PC-9 (cell line): Measurements from ENCODE around the gene CDC14B. TPM values are rescaled to one million over a fixed set of nuclear protein-coding genes. Genes with fewer than 3 reads are reported as not detected.

ENCODE experiments used
- BruUV-seq: library from RNA; stranded (reverse); fragments of 400-500 nt; replicated peaks from 2 replicates; lab custom pipeline; 2021; lab: Mats Ljungman, UMichigan
- CTCF ChIA-PET: fragments of 300-600 bp; sonication (Branson Sonifier 250); formaldehyde crosslinking; loops from one replicate; lab custom pipeline; 2022; ENCODE audit warnings: antibody characterized with exemption; lab: Charles Lee
- POLR2A ChIA-PET: fragments of 300-600 bp; sonication (Branson Sonifier 250); formaldehyde crosslinking; loops from one replicate; lab custom pipeline; 2022; ENCODE audit warnings: antibody characterized with exemption; ENCODE audit not compliant: unreplicated experiment; lab: Charles Lee
- DNase-seq, 2 experiments: peaks; one replicate each; pipeline versions ENCODE4 v3.0.0 to v3.0.0-alpha.2; 2015 to 2022; ENCODE audit warnings: mixed read lengths in 1 of 2
- H2AFZ ChIP-seq: fragments of 200-600 bp; sonication (generic); 2 replicates; pipeline ENCODE4 v1.8.1; 2017; ENCODE audit warnings: antibody characterized with exemption
- H3F3A ChIP-seq: fragments of 200-600 bp; sonication (generic); 2 replicates; pipeline ENCODE4 v1.8.1; 2017; ENCODE audit warnings: antibody characterized with exemption, mild to moderate bottlenecking, low read depth; ENCODE audit not compliant: insufficient read depth
- H3K27ac ChIP-seq: fragments of 200-600 bp; sonication (generic); 2 replicates; pipeline ENCODE4 v1.6.1; 2016; ENCODE audit warnings: mixed run types
- H3K27me3 ChIP-seq: fragments of 200-600 bp; sonication (generic); 2 replicates; pipeline ENCODE4 v1.6.1; 2016; ENCODE audit warnings: low read depth, mixed run types; ENCODE audit not compliant: insufficient read depth
- H3K36me3 ChIP-seq: fragments of 200-600 bp; sonication (generic); 2 replicates; pipeline ENCODE4 v1.6.1; 2016; ENCODE audit warnings: low read depth, mixed run types
- H3K4me1 ChIP-seq: fragments of 200-600 bp; sonication (generic); replicated peaks from 2 replicates; pipeline ENCODE4 v1.6.1; 2016; ENCODE audit warnings: mixed run types; ENCODE audit not compliant: insufficient read depth
- H3K4me2 ChIP-seq: fragments of 200-600 bp; sonication (generic); 2 replicates; pipeline ENCODE4 v1.6.1; 2017; ENCODE audit warnings: mixed run types
- H3K4me3 ChIP-seq: fragments of 200-600 bp; sonication (generic); 2 replicates; pipeline ENCODE4 v1.6.1; 2016; ENCODE audit warnings: mixed run types
- H3K79me2 ChIP-seq: fragments of 200-600 bp; sonication (generic); 2 replicates; pipeline ENCODE4 v1.6.1; 2017; ENCODE audit warnings: low read depth, mixed run types
- H3K9me2 ChIP-seq: fragments of 200-600 bp; sonication (generic); 2 replicates; pipeline ENCODE4 v1.8.1; 2017; ENCODE audit warnings: mild to moderate bottlenecking; ENCODE audit not compliant: insufficient read depth
- H3K9me3 ChIP-seq: fragments of 200-600 bp; sonication (generic); 2 replicates; pipeline ENCODE4 v1.8.1; 2016; ENCODE audit warnings: low read depth; ENCODE audit not compliant: insufficient read depth
- H4K20me1 ChIP-seq: fragments of 200-600 bp; sonication (generic); 2 replicates; pipeline ENCODE4 v1.8.1; 2017; ENCODE audit not compliant: insufficient read depth
- EZH2 ChIP-seq: fragments of 200-600 bp; sonication (generic); IDR thresholded peaks from 2 replicates; pipeline ENCODE4 v1.8.0; 2017; ENCODE audit warnings: antibody characterized with exemption, low read depth
- intact Hi-C: fragments of 100-400 bp; cut with micrococcal nuclease; formaldehyde crosslinking; loops from one replicate; pipeline ENCODE4 v1.10.0; 2022; ENCODE audit not compliant: unreplicated experiment
- total RNA-seq: library from RNA; stranded (reverse); gene quantifications from 2 replicates; pipeline ENCODE4 v1.2.3, GENCODE V29; 2021
- TF ChIP-seq, protein P1 (sequence below): fragments of 200-600 bp; sonication (generic); conservative IDR thresholded peaks from 2 replicates; pipeline ENCODE4 v1.6.1; 2017; ENCODE audit warnings: mixed run types, antibody characterized with exemption, mild to moderate bottlenecking, moderate library complexity

Gene CDC14B
- total RNA-seq, 1 experiment from 2014 or later, result 47.2 TPM

DNA sequence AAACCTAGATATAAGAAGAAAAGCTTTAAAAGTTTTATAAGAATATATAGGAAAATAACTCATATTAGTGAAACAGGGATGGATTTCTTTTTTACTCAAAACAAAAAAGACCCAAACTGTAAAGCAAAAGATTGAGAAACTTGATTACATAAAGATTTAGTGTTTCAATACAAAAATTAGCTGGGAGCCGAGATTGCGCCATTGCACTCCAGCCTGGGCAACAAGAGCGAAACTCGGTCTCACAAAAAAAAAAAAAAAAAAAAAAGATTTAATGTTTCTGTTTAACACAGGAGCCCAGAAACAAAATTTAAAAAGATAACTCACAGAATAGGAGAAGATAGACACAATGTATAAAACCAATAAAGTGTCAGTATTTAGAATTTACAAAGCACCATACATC is 45.2 kb downstream of the CDC14B start:
- CTCF ChIA-PET, result no interaction called here
- intact Hi-C loops, result no loop called here

DNA sequence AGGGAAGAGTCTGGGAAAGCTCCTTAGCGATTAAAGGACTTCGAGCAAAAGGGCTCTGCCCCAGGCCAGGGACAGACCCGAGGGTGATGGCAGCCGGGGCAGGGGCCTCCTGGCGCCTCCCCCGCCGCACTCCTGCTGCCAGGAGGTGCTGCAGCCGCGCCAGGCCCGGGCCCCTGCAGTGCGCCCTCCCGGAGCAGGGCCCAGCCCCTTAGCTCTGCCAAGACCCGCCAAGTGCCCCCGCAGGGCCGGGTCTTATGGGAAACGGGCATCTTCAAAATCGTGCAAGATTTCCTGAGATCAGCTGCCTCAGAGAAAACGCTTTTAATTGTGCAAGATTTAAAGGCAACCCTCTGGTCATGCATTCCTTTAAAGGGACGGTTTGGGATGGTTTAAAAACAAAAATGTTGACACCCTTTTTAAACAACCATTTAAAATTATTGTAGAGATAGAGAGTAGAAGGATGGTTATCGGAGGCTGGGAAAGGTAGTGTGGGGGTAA is 52.4 kb downstream of the CDC14B start:
- Histone ChIP-seq H3K4me2 (peak overlapping the region; percentile 89), H3K27me3 (no peaks in the 10 kb centered on the region), H2AFZ (peak overlapping the region; percentile 81), H3F3A (peaks cover 27% of the 10 kb centered on the region), H3K79me2 (peaks cover 41% of the 10 kb centered on the region), H4K20me1 (no peaks in the 10 kb centered on the region), H3K9me2 (no peaks in the 10 kb centered on the region), H3K36me3 (no peaks in the 10 kb centered on the region), H3K27ac (peak overlapping the region; percentile 92), H3K4me1 (peaks cover 31% of the 10 kb centered on the region), H3K4me3 (peak overlapping the region; percentile 88), H3K9me3 (no peaks in the 10 kb centered on the region)
- TF ChIP-seq EZH2, result no peak
- TF ChIP-seq, protein P1, sequence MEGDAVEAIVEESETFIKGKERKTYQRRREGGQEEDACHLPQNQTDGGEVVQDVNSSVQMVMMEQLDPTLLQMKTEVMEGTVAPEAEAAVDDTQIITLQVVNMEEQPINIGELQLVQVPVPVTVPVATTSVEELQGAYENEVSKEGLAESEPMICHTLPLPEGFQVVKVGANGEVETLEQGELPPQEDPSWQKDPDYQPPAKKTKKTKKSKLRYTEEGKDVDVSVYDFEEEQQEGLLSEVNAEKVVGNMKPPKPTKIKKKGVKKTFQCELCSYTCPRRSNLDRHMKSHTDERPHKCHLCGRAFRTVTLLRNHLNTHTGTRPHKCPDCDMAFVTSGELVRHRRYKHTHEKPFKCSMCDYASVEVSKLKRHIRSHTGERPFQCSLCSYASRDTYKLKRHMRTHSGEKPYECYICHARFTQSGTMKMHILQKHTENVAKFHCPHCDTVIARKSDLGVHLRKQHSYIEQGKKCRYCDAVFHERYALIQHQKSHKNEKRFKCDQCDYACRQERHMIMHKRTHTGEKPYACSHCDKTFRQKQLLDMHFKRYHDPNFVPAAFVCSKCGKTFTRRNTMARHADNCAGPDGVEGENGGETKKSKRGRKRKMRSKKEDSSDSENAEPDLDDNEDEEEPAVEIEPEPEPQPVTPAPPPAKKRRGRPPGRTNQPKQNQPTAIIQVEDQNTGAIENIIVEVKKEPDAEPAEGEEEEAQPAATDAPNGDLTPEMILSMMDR, result no peak
- ChIA-PET POLR2A (no interaction called here), CTCF (interaction anchor here (0.7 kb wide), 3 partner anchors 42 to 240 kb away, joined by 4 to 12 read pairs (median 6); no protein-coding TSS in a partner anchor)
- DNase-seq, result peak in 1 of 2 experiments; percentile 54
- intact Hi-C loops, result loop anchor here (2.0 to 5.0 kb wide), 3 partner anchors 88 to 240 kb away; partner anchors contain the start of genes HABP4 and PRXL2C
- BruUV-seq, result no TSS peak

More for the DNA sequence above, 45.2 kb downstream of the CDC14B start:
- Histone ChIP-seq H3K36me3 (no peaks in the 10 kb centered on the region), H3K27ac (no peak overlapping the region), H3K9me2 (no peaks in the 10 kb centered on the region), H3K9me3 (no peaks in the 10 kb centered on the region), H2AFZ (no peak overlapping the region), H3K27me3 (no peaks in the 10 kb centered on the region), H3F3A (no peaks in the 10 kb centered on the region; the same call in 1 of the 2 replicates), H3K4me2 (no peak overlapping the region), H3K4me3 (no peak overlapping the region), H3K4me1 (no peaks in the 10 kb centered on the region), H4K20me1 (no peaks in the 10 kb centered on the region), H3K79me2 (peaks cover 39% of the 10 kb centered on the region)
- POLR2A ChIA-PET, result no interaction called here
- BruUV-seq, result no TSS peak
- DNase-seq, result no peak
- TF ChIP-seq, protein P1, result no peak
- TF ChIP-seq EZH2, result no peak

DNA sequence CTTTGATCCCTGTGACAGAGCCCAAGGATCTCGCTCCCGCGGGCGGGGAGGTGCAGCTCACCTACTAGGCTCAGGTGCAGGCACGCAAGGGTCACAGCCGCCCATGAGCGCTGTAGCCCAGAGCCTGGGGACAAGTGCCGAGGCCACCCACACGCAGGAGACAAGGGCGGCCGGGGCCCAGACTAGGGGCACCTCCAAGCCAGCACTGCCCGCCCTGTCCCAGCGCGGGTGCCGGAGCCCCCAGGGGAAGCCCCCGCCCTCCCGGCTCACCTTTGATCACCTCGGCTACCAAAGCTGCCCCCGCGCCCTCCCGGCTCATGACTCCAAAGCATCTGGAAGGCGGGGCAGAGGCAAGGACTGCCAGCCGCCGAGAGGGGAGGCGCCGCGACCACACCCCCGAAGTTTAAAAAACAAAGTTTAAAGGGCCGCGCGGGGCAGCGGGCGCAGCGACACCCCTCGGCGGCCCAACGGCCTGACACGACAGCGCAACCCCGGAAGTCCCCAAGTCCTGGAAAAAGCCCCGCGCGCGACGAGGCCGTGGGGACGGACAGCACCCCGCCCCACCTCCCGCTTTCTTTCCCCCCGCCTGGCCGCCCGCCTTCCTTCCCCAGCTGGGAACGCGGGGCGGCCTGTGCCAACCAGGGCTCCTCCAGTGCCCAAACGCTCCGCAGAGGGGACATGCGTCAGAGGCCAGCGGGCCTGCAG is 53.0 kb downstream of the CDC14B start:
- Histone ChIP-seq H3K27ac (peak overlapping the region; percentile 92), H3K27me3 (no peaks in the 10 kb centered on the region), H3K9me2 (no peaks in the 10 kb centered on the region), H3K9me3 (no peaks in the 10 kb centered on the region), H3K4me1 (peaks cover 31% of the 10 kb centered on the region), H3K4me2 (peak overlapping the region; percentile 89), H3K79me2 (peaks cover 41% of the 10 kb centered on the region), H2AFZ (peak overlapping the region; percentile 81), H4K20me1 (no peaks in the 10 kb centered on the region), H3F3A (peaks cover 27% of the 10 kb centered on the region), H3K36me3 (no peaks in the 10 kb centered on the region), H3K4me3 (peak overlapping the region; percentile 88)
- ChIA-PET CTCF (interaction anchor here (0.7 kb wide), 4 partner anchors 43 to 250 kb away, joined by 4 to 12 read pairs (median 5); no protein-coding TSS in a partner anchor), POLR2A (interaction anchor here (0.6 to 0.7 kb wide), 4 partner anchors 13 to 1178 kb away, joined by 3 to 22 read pairs (median 9); partner anchors contain the start of gene HABP4)
- intact Hi-C loops, result loop anchor here (1.0 to 5.0 kb wide), 5 partner anchors 53 to 239 kb away; partner anchors contain the start of genes CDC14B, HABP4 and PRXL2C
- no TSS peak for BruUV-seq
- TF ChIP-seq, protein P1, result peak; percentile 61
- TF ChIP-seq EZH2, result no peak
- peak; percentile 78 to 91 for DNase-seq
